Endothelial cell of umbilical vein (primary cell): ENCODE measurements around the gene LSM6. TPM values are rescaled to one million over a fixed set of nuclear protein-coding genes. Genes with fewer than 3 reads are reported as not detected.

ENCODE experiments used
- BruUV-seq: library from RNA; stranded (reverse); fragments of 400-500 nt; replicated peaks from 2 replicates; lab custom pipeline; 2021; lab: Mats Ljungman, UMichigan
- CTCF ChIA-PET: fragments of 300-600, 350-600 bp; sonication (Branson Sonifier 250); formaldehyde crosslinking; loops from one replicate; lab custom pipeline; 2021; ENCODE audit warnings: antibody characterized with exemption, inconsistent platforms; lab: Charles Lee
- POLR2A ChIA-PET: fragments of 300-600, 350-600 bp; sonication (Branson Sonifier 250); formaldehyde crosslinking; loops from one replicate; lab custom pipeline; 2021; ENCODE audit warnings: antibody characterized with exemption, inconsistent platforms; lab: Charles Lee
- DNase-seq: peaks from one replicate; pipeline ENCODE4 v3.0.0-alpha.2; 2011; ENCODE audit warnings: low read depth, low spot score
- FAIRE-seq: peaks from 2 replicates; lab custom pipeline; 2011; peaks lifted over from hg19 to GRCh38; lab: Jason Lieb, UNC
- H2AFZ ChIP-seq: 2 replicates; pipeline ENCODE4 v1.6.0; 2012; ENCODE audit warnings: low read depth, low read length, control low read depth, inconsistent platforms
- H3K27ac ChIP-seq: 2 replicates; pipeline ENCODE4 v1.5.1; 2011; ENCODE audit warnings: low read depth, mild to moderate bottlenecking, control low read depth, low read length, moderate library complexity; ENCODE audit not compliant: insufficient read depth
- H3K27me3 ChIP-seq, 2 experiments: 2 replicates each; pipeline versions ENCODE4 v1.6.0 to v1.6.1; 2011; ENCODE audit warnings: low read length in 2 of 2, mixed read lengths in 1 of 2; ENCODE audit not compliant: control insufficient read depth in 2 of 2, insufficient read depth in 2 of 2
- H3K36me3 ChIP-seq, 2 experiments: 2 replicates in 1 of 2; 3 replicates in 1 of 2; pipeline ENCODE4 v1.5.1; 2011; ENCODE audit warnings: low read length in 2 of 2, mild to moderate bottlenecking in 1 of 2, moderate library complexity in 1 of 2; ENCODE audit not compliant: control insufficient read depth in 2 of 2, insufficient read depth in 2 of 2; ENCODE audit errors: extremely low read depth in 1 of 2
- H3K4me1 ChIP-seq: 3 replicates; pipeline ENCODE4 v1.5.1; 2011; ENCODE audit warnings: mild to moderate bottlenecking, low read length; ENCODE audit not compliant: control insufficient read depth, insufficient read depth; ENCODE audit errors: extremely low read depth
- H3K4me2 ChIP-seq: 2 replicates; pipeline ENCODE4 v1.6.1; 2011; ENCODE audit warnings: low read length, control low read depth, mixed read lengths; ENCODE audit not compliant: insufficient read depth
- H3K4me3 ChIP-seq, 3 experiments: fragments of 200-600 bp in 1 of 3; sonication (generic), shearing (Covaris generic) in 1 of 3; replicated peaks in 1 of 3; 2 replicates each; pipeline ENCODE4 v1.5.1; 2011 to 2016; ENCODE audit warnings: control low read depth in 3 of 3, low read length in 3 of 3, mild to moderate bottlenecking in 2 of 3, inconsistent platforms in 1 of 3, low read depth in 1 of 3, moderate library complexity in 1 of 3; ENCODE audit not compliant: insufficient read depth in 1 of 3
- H3K79me2 ChIP-seq: 2 replicates; pipeline ENCODE4 v1.6.0; 2012; ENCODE audit warnings: low read length, inconsistent platforms; ENCODE audit not compliant: control insufficient read depth, insufficient read depth
- H3K9ac ChIP-seq: replicated peaks from 2 replicates; pipeline ENCODE3; 2011; ENCODE audit warnings: low read length, control low read depth; ENCODE audit not compliant: insufficient read depth; ENCODE audit errors: extremely low read depth
- H3K9me1 ChIP-seq: replicated peaks from 3 replicates; pipeline ENCODE4 v1.6.0; 2011; ENCODE audit warnings: mild to moderate bottlenecking, low read length; ENCODE audit not compliant: control insufficient read depth, insufficient read depth; ENCODE audit errors: extremely low read depth
- H3K9me3 ChIP-seq: replicated peaks from 2 replicates; pipeline ENCODE4 v1.5.1; 2012; ENCODE audit warnings: low read length, inconsistent platforms; ENCODE audit not compliant: control insufficient read depth, insufficient read depth
- H4K20me1 ChIP-seq: replicated peaks from 2 replicates; pipeline ENCODE3; 2011; ENCODE audit warnings: mild to moderate bottlenecking, low read length; ENCODE audit not compliant: control insufficient read depth, insufficient read depth; ENCODE audit errors: extremely low read depth
- EZH2 ChIP-seq: IDR thresholded peaks from 2 replicates; pipeline ENCODE4 v1.6.1; 2012; ENCODE audit warnings: borderline replicate concordance, low read depth, mild to moderate bottlenecking, moderate library complexity, low read length, inconsistent platforms; ENCODE audit not compliant: severe bottlenecking
- FOS ChIP-seq: IDR thresholded peaks from 2 replicates; pipeline ENCODE4 v1.6.1; 2011; ENCODE audit warnings: mild to moderate bottlenecking, low read length, moderate library complexity, borderline replicate concordance; ENCODE audit not compliant: insufficient read depth
- GATA2 ChIP-seq: IDR thresholded peaks from 2 replicates; pipeline ENCODE4 v1.7.0; 2011; ENCODE audit warnings: low read depth, mild to moderate bottlenecking, moderate library complexity, mixed read lengths, low read length; ENCODE audit not compliant: insufficient read length, insufficient read depth
- JUN ChIP-seq: IDR thresholded peaks from 2 replicates; pipeline ENCODE4 v1.6.1; 2011; ENCODE audit warnings: borderline replicate concordance, low read depth; ENCODE audit not compliant: insufficient read length, insufficient read depth
- MYC ChIP-seq: IDR thresholded peaks from one replicate; pipeline ENCODE4 v1.6.1; 2011; ENCODE audit warnings: mild to moderate bottlenecking, low read depth, low read length
- POLR2A ChIP-seq: IDR thresholded peaks from 2 replicates; pipeline ENCODE4 v1.6.1; 2012; ENCODE audit warnings: low read depth, mild to moderate bottlenecking, control low read depth, low read length
- POLR2AphosphoS5 ChIP-seq: IDR thresholded peaks from 2 replicates; pipeline ENCODE4 v1.6.1; 2012; ENCODE audit warnings: low read depth, mild to moderate bottlenecking, control low read depth, low read length, moderate library complexity; ENCODE audit not compliant: insufficient read depth
- dilution Hi-C: fragments of 300-500 bp; cut with MboI; formaldehyde crosslinking; loops from one replicate; pipeline ENCODE4 v1.15.0; 2019; ENCODE audit warnings: low sequenced_read_pairs; ENCODE audit not compliant: extremely low pct_ligation_motif_present
- intact Hi-C: fragments of 100-400 bp; cut with micrococcal nuclease; formaldehyde crosslinking; loops from one replicate; pipeline ENCODE4 v1.10.0; 2022
- polyA plus RNA-seq, 4 experiments: library from polyadenylated mRNA; depleted of rRNA in 3 of 4; stranded (reverse) in 3 of 4; unstranded in 1 of 4; fragments of >200 nt; gene quantifications; 2 replicates each; pipeline versions ENCODE4 v1.2.1 to v1.2.3, GENCODE V29; 2011 to 2012; ENCODE audit warnings: missing spikeins in 1 of 4
- total RNA-seq: library from RNA; stranded (reverse); gene quantifications from 2 replicates; pipeline ENCODE4 v1.2.3, GENCODE V29; 2021
- TF ChIP-seq, protein P1 (sequence below): IDR thresholded peaks from 2 replicates; pipeline ENCODE4 v1.6.1; 2011; ENCODE audit not compliant: insufficient read depth, insufficient read length
- TF ChIP-seq, protein P2 (sequence below), 2 donors: IDR thresholded peaks; 1 replicate in 1 of 2; 2 replicates in 1 of 2; pipeline ENCODE4 v1.5.1; 2011; ENCODE audit warnings: low read length in 2 of 2, mild to moderate bottlenecking in 2 of 2, moderate library complexity in 2 of 2, control low read depth in 1 of 2, inconsistent platforms in 1 of 2, low read depth in 1 of 2; ENCODE audit not compliant: insufficient read depth in 1 of 2; ENCODE audit errors: extremely low read depth in 1 of 2

LSM6 gene
- total and polyA plus RNA-seq, 2 donors (not counting 3 experiments of a cell fraction or from before 2014, with no cell fraction given): 20.3 to 43.1 TPM

DNA sequence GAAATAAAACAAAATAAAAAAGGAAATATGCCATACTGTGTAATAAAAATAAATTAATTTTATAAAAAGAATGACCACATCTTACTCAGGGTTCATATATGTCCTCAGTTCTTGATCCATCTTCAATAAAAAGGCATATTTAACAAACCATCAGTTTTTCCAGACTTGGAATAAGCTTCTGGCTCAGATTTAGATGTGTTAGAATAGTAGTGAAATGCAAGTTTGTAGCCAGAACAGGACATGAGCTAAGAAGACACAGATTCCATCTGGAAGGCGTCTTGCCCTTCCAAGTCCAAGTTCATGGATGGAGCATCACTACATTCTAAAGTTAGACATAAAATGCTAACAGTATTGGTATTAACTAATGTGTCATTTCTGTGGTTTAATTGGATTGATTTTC, 10.3 kb upstream of the LSM6 start:
- Histone ChIP-seq H3K9me1 (no peaks in the 10 kb centered on the region), H3K9ac (no peak overlapping the region), H3K4me3 (no peak overlapping the region), H3K79me2 (no peaks in the 10 kb centered on the region), H3K9me3 (no peaks in the 10 kb centered on the region), H4K20me1 (no peaks in the 10 kb centered on the region), H3K4me1 (no peaks in the 10 kb centered on the region), H2AFZ (no peak overlapping the region), H3K36me3 (no peaks in the 10 kb centered on the region), H3K27me3 (peaks cover 0 to 7% of the 10 kb centered on the region in 2 experiments), H3K4me2 (no peak overlapping the region), H3K27ac (no peak overlapping the region)
- no peak for FAIRE-seq
- CTCF ChIA-PET: no interaction called here
- no peak for TF ChIP-seq MYC
- TF ChIP-seq, protein P1, sequence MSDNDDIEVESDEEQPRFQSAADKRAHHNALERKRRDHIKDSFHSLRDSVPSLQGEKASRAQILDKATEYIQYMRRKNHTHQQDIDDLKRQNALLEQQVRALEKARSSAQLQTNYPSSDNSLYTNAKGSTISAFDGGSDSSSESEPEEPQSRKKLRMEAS: no peak
- TF ChIP-seq POLR2A: no peak
- no peak for TF ChIP-seq GATA2
- no peak for TF ChIP-seq JUN
- no peak for TF ChIP-seq FOS
- no peak for TF ChIP-seq POLR2AphosphoS5
- no peak for TF ChIP-seq EZH2
- TF ChIP-seq, protein P2, sequence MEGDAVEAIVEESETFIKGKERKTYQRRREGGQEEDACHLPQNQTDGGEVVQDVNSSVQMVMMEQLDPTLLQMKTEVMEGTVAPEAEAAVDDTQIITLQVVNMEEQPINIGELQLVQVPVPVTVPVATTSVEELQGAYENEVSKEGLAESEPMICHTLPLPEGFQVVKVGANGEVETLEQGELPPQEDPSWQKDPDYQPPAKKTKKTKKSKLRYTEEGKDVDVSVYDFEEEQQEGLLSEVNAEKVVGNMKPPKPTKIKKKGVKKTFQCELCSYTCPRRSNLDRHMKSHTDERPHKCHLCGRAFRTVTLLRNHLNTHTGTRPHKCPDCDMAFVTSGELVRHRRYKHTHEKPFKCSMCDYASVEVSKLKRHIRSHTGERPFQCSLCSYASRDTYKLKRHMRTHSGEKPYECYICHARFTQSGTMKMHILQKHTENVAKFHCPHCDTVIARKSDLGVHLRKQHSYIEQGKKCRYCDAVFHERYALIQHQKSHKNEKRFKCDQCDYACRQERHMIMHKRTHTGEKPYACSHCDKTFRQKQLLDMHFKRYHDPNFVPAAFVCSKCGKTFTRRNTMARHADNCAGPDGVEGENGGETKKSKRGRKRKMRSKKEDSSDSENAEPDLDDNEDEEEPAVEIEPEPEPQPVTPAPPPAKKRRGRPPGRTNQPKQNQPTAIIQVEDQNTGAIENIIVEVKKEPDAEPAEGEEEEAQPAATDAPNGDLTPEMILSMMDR (IDR thresholded peaks at IDR 0.05; ENCODE audit: extremely low read depth in 1 of 2, insufficient read depth in 1 of 2, low read depth in 1 of 2, low read length in 2 of 2): no peak
- intact Hi-C loops (no loop called here), dilution Hi-C loops (no loop called here)
- no peak for DNase-seq
- BruUV-seq: no TSS peak
- POLR2A ChIA-PET: no interaction called here
